Cardiac muscle cell (in vitro differentiated cells and primary cell): ENCODE data around the gene SPATA33. TPM values are rescaled to one million over a fixed set of nuclear protein-coding genes. Genes with fewer than 3 reads are reported as not detected.
"Not testable (repeated sequence)": the region's sequence is repeated elsewhere in the genome, so short reads cannot be mapped to it uniquely, and the experiment has no call there.

Experiments
- DNase-seq, 2 donors: peaks; one replicate each; pipeline versions ENCODE4 v3.0.0 to v3.0.0-alpha.2; 2010 to 2017; ENCODE audit warnings: low read depth in 1 of 2, low spot score in 1 of 2
- H3K27ac ChIP-seq: fragments of 200-600 bp; sonication (generic); 2 replicates; pipeline ENCODE4 v1.5.1; 2016
- H3K27me3 ChIP-seq: fragments of 200-600 bp; sonication (generic); 2 replicates; pipeline ENCODE4 v1.6.0; 2016; ENCODE audit warnings: control low read depth
- H3K36me3 ChIP-seq: fragments of 200-600 bp; sonication (generic); 2 replicates; pipeline ENCODE4 v1.5.1; 2016; ENCODE audit warnings: control low read depth
- H3K4me1 ChIP-seq: fragments of 200-600 bp; sonication (generic); 2 replicates; pipeline ENCODE4 v1.8.1; 2017; ENCODE audit warnings: low read depth, mild to moderate bottlenecking, mixed run types
- H3K4me3 ChIP-seq: fragments of 200-600 bp; sonication (generic); 2 replicates; pipeline ENCODE4 v1.5.1; 2016; ENCODE audit warnings: mild to moderate bottlenecking
- H3K9me3 ChIP-seq: fragments of 200-600 bp; sonication (generic); 2 replicates; pipeline ENCODE4 v1.5.1; 2017; ENCODE audit warnings: low read depth, mild to moderate bottlenecking, control low read depth
- CTCF ChIP-seq: IDR thresholded peaks from 2 replicates; pipeline ENCODE4 v1.5.1; 2012; ENCODE audit warnings: low read depth, mild to moderate bottlenecking, low read length
- polyA plus RNA-seq: library from polyadenylated mRNA; unstranded; fragments of >200 nt; fragmentation: Nextera tagmentation; extraction: Ambion mirVana; gene quantifications from 2 replicates; pipeline ENCODE4 v1.2.1, GENCODE V29; 2016
- total RNA-seq: library from RNA; depleted of rRNA; stranded (reverse); fragments of >200 nt; gene quantifications from 2 replicates; pipeline ENCODE4 v1.2.3, GENCODE V29; 2016

Gene SPATA33
- total and polyA plus RNA-seq, 2 experiments from 2014 or later = 8.3 to 13.5 TPM

DNA sequence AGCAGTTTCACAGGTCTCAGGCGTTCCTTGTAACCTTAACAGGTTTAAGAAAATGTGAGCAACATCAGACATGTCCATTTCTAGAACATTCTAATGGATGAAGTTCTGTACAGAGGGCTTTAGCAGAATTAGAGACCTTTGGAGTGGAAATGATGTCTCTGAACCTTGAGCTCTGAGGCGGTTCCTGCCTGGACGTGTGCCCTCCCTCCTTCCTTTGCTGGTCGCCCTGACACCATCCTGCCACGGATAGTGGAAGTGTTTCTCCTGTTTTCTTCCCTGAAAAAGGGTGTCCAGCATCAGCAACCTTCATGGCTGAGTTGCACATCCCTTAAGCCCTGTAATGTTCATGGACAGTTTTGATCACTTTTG is 11.1 kb downstream of the SPATA33 start:
- no peaks in the 10 kb centered on the region for H3K36me3 ChIP-seq
- no peak for TF ChIP-seq CTCF
- H3K27me3 ChIP-seq = no peaks in the 10 kb centered on the region
- H3K4me3 ChIP-seq = no peak overlapping the region
- H3K27ac ChIP-seq = no peak overlapping the region
- DNase-seq = no peak
- no peaks in the 10 kb centered on the region for H3K4me1 ChIP-seq
- no peaks in the 10 kb centered on the region for H3K9me3 ChIP-seq

GRCh38 chr16:89669755-89670154 is 12.1 kb downstream of the SPATA33 start:
- Histone ChIP-seq H3K4me3 (no peak overlapping the region), H3K27ac (no peak overlapping the region), H3K36me3 (no peaks in the 10 kb centered on the region), H3K27me3 (no peaks in the 10 kb centered on the region), H3K4me1 (no peaks in the 10 kb centered on the region), H3K9me3 (no peaks in the 10 kb centered on the region)
- DNase-seq = no peak
- TF ChIP-seq CTCF = no peak

GRCh38 chr16:89670496-89671431 is 13.1 kb downstream of the SPATA33 start:
- TF ChIP-seq CTCF = no peak
- no peak overlapping the region for H3K27ac ChIP-seq
- DNase-seq = peak in 1 of 2 donors; percentile 25

DNA sequence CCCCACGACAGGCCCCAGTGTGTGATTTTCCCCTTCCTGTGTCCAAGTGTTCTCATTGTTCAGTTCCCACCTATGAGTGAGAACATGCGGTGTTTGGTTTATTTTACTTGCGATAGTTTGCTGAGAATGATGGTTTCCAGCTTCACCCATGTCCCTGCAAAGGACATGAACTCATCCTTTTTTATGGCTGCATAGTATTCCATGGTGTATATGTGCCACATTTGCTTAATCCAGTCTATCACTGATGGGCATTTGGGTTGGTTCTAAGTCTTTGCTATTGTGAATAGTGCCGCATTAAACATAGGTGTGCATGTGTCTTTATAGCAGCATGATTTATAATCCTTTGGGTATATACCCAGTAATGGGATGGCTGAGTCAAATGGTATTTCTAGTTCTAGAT is 13.9 kb downstream of the SPATA33 start:
- not testable (repeated sequence) for H3K27me3 ChIP-seq, H3K9me3 ChIP-seq, H3K4me3 ChIP-seq, DNase-seq, H3K4me1 ChIP-seq, H3K27ac ChIP-seq, H3K36me3 ChIP-seq

More at GRCh38 chr16:89670496-89671431, 13.1 kb downstream of the SPATA33 start:
- no peaks in the 10 kb centered on the region for H3K9me3 ChIP-seq
- no peak overlapping the region for H3K4me3 ChIP-seq
- no peaks in the 10 kb centered on the region for H3K4me1 ChIP-seq
- H3K27me3 ChIP-seq = no peaks in the 10 kb centered on the region
- no peaks in the 10 kb centered on the region for H3K36me3 ChIP-seq

GRCh38 chr16:89672177-89672941 is 14.7 kb downstream of the SPATA33 start:
- H3K9me3 ChIP-seq = no peaks in the 10 kb centered on the region
- no peak for TF ChIP-seq CTCF
- DNase-seq = no peak
- H3K36me3 ChIP-seq = no peaks in the 10 kb centered on the region
- H3K4me3 ChIP-seq = no peak overlapping the region
- no peaks in the 10 kb centered on the region for H3K4me1 ChIP-seq
- no peaks in the 10 kb centered on the region for H3K27me3 ChIP-seq
- no peak overlapping the region for H3K27ac ChIP-seq

DNA sequence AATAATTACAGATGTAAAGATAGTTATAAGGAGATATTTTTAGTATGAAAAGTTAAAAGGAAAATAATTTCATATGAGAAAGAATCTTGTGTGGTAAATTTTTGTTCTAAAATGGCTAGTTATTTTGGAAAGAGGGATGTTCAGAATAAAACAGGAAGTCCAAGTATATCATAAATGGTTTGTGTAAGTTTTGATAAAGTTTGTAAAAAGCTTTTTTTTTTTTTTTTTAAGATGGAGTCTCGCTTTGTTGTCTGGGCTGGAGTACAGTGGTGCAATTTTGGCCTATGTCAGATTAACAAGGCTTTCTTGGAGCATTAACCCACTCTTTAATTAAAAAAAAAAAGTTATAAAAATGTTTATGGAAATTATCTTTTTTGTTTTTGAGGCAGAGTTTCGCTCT is 20.6 kb downstream of the SPATA33 start:
- no peak for DNase-seq
- H3K36me3 ChIP-seq = no peaks in the 10 kb centered on the region
- no peaks in the 10 kb centered on the region for H3K9me3 ChIP-seq
- H3K27me3 ChIP-seq = no peaks in the 10 kb centered on the region
- no peak overlapping the region for H3K4me3 ChIP-seq
- no peak for TF ChIP-seq CTCF
- no peaks in the 10 kb centered on the region for H3K4me1 ChIP-seq
- no peak overlapping the region for H3K27ac ChIP-seq
